ENCODE measurements around the gene TGM2.

DNA sequence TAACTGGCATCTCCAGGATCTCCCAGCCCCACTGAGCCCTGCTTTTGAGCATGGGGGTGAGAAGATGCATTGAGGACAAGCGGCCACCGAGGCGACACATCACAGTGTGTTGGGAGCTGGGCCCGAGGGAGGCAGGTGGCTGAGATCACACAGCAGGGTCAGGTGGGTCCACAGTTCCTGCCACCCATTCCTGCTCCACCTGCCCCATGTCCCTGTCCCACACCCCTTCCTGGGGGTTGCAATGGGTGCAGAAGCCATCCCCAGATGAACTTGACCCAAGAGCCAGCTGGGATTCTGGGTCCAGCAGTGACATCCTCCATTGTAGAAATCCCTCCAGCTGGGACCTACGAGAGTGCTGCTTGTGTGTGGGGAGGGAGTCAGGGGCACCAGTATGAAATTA lies 1.0 kb downstream of the TGM2 start:
- TF ChIP-seq, protein P1, sequence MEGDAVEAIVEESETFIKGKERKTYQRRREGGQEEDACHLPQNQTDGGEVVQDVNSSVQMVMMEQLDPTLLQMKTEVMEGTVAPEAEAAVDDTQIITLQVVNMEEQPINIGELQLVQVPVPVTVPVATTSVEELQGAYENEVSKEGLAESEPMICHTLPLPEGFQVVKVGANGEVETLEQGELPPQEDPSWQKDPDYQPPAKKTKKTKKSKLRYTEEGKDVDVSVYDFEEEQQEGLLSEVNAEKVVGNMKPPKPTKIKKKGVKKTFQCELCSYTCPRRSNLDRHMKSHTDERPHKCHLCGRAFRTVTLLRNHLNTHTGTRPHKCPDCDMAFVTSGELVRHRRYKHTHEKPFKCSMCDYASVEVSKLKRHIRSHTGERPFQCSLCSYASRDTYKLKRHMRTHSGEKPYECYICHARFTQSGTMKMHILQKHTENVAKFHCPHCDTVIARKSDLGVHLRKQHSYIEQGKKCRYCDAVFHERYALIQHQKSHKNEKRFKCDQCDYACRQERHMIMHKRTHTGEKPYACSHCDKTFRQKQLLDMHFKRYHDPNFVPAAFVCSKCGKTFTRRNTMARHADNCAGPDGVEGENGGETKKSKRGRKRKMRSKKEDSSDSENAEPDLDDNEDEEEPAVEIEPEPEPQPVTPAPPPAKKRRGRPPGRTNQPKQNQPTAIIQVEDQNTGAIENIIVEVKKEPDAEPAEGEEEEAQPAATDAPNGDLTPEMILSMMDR (IDR thresholded peaks at IDR 0.05), result no peak
- TF ChIP-seq REST (IDR thresholded peaks at IDR 0.05; ENCODE audit: insufficient read depth in 1 of 2, low read depth in 2 of 2, low read length in 1 of 2) (no peak), POLR2AphosphoS5 (IDR thresholded peaks at IDR 0.05; ENCODE audit: low read depth, low read length) (no peak), SIN3A (IDR thresholded peaks at IDR 0.05; ENCODE audit: borderline replicate concordance, insufficient read depth, low read depth, low read length) (no peak)
